Measurements from ENCODE around the gene RACK1. TPM values are rescaled to one million over a fixed set of nuclear protein-coding genes. Genes with fewer than 3 reads are reported as not detected.

RACK1 gene
- total and polyA plus RNA-seq, 8 donors: 1,244 to 3,083 (median 2,960) TPM

GRCh38 chr5:181261320-181262049 lies 17.8 kb upstream of the RACK1 start:
- Histone ChIP-seq H3K4me3 (peak overlapping the region; percentile 85 to 86), H3K36me3 (peaks cover 0 to 15% of the 10 kb centered on the region in 2 donors), H3K27me3 (no peaks in the 10 kb centered on the region), H3K27ac (peak overlapping the region; percentile 99 to 100), H3K4me1 (peaks cover 36 to 45% of the 10 kb centered on the region in 2 donors), H3K9me3 (no peaks in the 10 kb centered on the region)
- peak in 1 of 2 donors; percentile 5 for TF ChIP-seq CTCF (IDR thresholded peaks at IDR 0.05)
- DNase-seq (peak; percentile 72 to 91 (median 78)), ATAC-seq (peak; percentile 74)
- intact Hi-C loops (cut with DNase I): no loop called here

DNA sequence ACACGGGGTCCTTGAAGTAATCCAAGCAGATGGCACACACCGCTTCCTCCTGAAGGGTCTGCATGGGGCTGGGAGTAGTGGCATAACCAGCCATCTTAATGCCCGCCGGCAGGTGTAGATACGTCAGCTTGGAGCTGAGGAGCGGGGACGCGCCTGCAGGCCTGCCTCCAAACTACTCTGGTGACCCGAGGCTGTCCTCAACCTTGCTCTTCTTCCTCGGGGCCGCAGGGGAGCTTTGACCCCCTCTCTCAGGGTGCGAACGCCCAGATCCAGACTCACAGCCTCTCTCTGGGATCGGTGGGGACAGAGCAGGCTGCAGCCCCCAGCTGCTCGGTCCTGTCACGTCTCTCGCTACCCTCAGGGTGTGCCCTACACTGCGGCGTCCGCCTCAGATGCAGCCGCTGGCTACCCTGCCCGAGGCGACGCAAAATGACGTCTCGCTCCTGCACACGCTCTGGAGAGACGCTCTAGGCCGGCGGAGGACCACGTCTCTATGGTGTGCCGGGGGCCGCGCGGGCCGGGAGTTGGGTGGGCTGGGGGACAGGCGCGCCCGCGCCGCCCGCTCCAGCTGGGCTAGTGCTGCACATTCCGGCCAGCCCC lies 17.1 kb upstream of the RACK1 start, which contains the start of gene TRIM52:
Gene TRIM52 (minus strand): TSS at position 424 of the 600 bp plus-strand sequence. CDS start 330 bp downstream, at position 94.
- Histone ChIP-seq H3K27ac (peak within 1 kb of the TSS; percentile 99 to 100), H3K36me3 (peaks cover 0 to 16% of the 10 kb centered on the region in 2 donors), H3K4me1 (peaks cover 36 to 52% of the 10 kb centered on the region in 2 donors), H3K4me3 (peak within 1 kb of the TSS; percentile 85 to 86), H3K27me3 (no peaks in the 10 kb centered on the region), H3K9me3 (no peaks in the 10 kb centered on the region)
- TF ChIP-seq CTCF (IDR thresholded peaks at IDR 0.05): no peak
- ATAC-seq: peak; percentile 93
- DNase-seq: peak; percentile 88 to 98 (median 94)
- intact Hi-C loops (cut with DNase I): no loop called here

DNA sequence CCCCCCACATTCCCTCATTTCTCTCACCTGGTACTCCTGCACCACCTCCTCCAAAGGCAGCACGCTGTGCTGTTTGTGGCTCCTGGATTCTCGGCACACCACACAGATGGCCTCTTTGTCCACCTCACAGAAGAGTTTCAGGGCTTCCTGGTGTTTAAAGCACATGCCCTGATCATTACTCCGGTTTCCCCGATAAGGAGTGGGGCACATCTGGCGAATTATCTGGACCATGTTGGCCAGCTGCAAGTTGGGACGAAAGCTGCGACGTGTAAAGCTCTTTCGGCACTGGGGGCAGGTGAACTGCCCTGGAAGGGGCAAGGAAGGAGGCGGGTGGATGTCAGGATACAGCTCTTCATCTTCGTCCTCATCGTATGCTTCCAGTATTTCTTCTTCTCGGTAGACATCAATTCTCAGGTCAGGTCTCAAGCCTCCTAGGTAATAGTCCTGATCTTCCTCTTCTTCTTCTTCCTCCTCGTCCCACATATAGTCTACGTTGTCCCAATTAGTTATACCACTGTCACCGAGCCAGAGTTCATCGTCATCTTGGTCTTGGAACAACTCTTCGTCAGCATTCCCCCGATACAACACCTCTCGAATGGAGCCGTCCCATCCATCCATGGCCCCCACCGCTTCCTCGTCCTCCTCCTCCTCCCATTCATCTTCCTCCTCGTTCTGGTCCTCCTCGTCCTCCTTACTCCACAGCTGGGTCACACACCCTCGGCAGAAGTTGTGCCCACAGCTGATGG lies 16.4 kb upstream of the RACK1 start:
- H3K27me3 ChIP-seq: no peaks in the 10 kb centered on the region
- H3K9me3 ChIP-seq: no peaks in the 10 kb centered on the region
- peaks cover 0 to 22% of the 10 kb centered on the region in 2 donors for H3K36me3 ChIP-seq
- peak overlapping the region; percentile 99 to 100 for H3K27ac ChIP-seq
- intact Hi-C loops (cut with DNase I): no loop called here
- H3K4me1 ChIP-seq: peaks cover 36 to 58% of the 10 kb centered on the region in 2 donors
- no peak for TF ChIP-seq CTCF (IDR thresholded peaks at IDR 0.05)
- ATAC-seq (no peak), DNase-seq (no peak)
- H3K4me3 ChIP-seq: peak overlapping the region; percentile 85 to 86

- H3K4me3 ChIP-seq: peak overlapping the region; percentile 85 to 86
- no peak for TF ChIP-seq CTCF (IDR thresholded peaks at IDR 0.05)
- H3K27ac ChIP-seq: no peak overlapping the region
- intact Hi-C loops (cut with DNase I): no loop called here
- peaks cover 36 to 63% of the 10 kb centered on the region in 2 donors for H3K4me1 ChIP-seq
- H3K27me3 ChIP-seq: no peaks in the 10 kb centered on the region
- no peak for ATAC-seq
- peaks cover 0 to 30% of the 10 kb centered on the region in 2 donors for H3K36me3 ChIP-seq
- no peak for DNase-seq
- no peaks in the 10 kb centered on the region for H3K9me3 ChIP-seq
Observed at GRCh38 chr5:181259283-181259682, 15.6 kb upstream of the RACK1 start.
